Measurements from ENCODE around the gene ACER3. TPM values are rescaled to one million over a fixed set of nuclear protein-coding genes. Genes with fewer than 3 reads are reported as not detected.

Gene ACER3
- total RNA-seq, 4 donors from 2014 or later, result 20.5 to 30.6 (median 23.0) TPM

DNA sequence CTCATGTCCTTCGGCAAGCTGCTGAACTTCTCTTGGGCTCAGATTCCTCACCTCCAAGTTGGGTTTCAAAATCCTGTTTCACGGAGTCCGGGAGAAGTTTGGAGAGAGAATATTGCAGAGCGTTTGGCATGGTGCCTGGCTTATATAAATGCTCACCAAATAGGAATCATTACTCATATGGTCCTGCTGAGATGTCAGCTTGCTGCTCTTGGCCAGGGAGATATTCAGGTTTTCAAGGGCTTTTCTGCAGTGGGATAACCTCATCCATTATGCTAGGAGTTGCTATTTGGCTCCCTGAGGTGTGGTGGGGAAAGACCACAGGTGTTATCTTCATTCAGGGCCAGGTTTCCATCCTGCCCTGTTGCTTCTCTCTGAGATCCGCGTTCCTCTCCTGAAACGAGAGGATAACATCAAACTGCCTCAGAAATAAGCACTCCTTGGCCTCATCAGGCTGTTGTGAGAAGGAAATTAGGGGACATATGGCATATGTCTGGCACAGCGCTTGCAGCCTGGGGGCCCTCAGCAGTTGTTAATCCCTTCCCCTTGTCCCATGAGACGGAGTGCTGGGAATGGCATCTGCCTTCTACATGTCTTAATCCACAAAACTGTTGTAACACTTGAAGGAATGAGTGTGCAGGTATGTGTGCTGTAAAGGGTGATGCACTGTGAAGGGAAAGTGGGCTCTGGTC, 29.9 kb upstream of the ACER3 start:
- H3K36me3 ChIP-seq, result no peaks in the 10 kb centered on the region
- peaks cover 0 to 3% (median under 1%) of the 10 kb centered on the region in 4 donors for H3K4me1 ChIP-seq
- H3K27ac ChIP-seq, result no peak overlapping the region
- H3K4me3 ChIP-seq, result no peak overlapping the region
- TF ChIP-seq EP300 (IDR thresholded peaks at IDR 0.05) (no peak), POLR2A (IDR thresholded peaks at IDR 0.05) (no peak), CTCF (IDR thresholded peaks at IDR 0.05) (no peak)
- no peaks in the 10 kb centered on the region for H3K9me3 ChIP-seq
- WGBS, 2 donors, result 69 to 72% methylated on average over 9 of the region's 9 CpGs
- no peak for DNase-seq (ENCODE audit: low spot score in 2 of 2)
- H3K27me3 ChIP-seq, result no peaks in the 10 kb centered on the region

- Histone ChIP-seq H3K9me3 (no peaks in the 10 kb centered on the region), H3K27me3 (no peaks in the 10 kb centered on the region), H3K36me3 (no peaks in the 10 kb centered on the region), H3K4me3 (no peak overlapping the region), H3K27ac (no peak overlapping the region), H3K4me1 (peaks cover 0 to 11% (median 3%) of the 10 kb centered on the region in 4 donors)
- DNase-seq (ENCODE audit: low spot score in 2 of 2), result no peak
- WGBS, 2 donors, result 91 to 93% methylated on average over 4 of the region's 4 CpGs
- TF ChIP-seq EP300 (IDR thresholded peaks at IDR 0.05) (no peak), CTCF (IDR thresholded peaks at IDR 0.05) (no peak)
These were observed 28.9 kb upstream of the ACER3 start for GRCh38 chr11:76831686-76832310.

GRCh38 chr11:76832361-76832760, 28.4 kb upstream of the ACER3 start:
- H3K27ac ChIP-seq, result no peak overlapping the region
- peaks cover 0 to 15% (median 3%) of the 10 kb centered on the region in 4 donors for H3K4me1 ChIP-seq
- TF ChIP-seq CTCF (IDR thresholded peaks at IDR 0.05) (no peak), POLR2A (IDR thresholded peaks at IDR 0.05) (no peak), EP300 (IDR thresholded peaks at IDR 0.05) (no peak)
- H3K27me3 ChIP-seq, result no peaks in the 10 kb centered on the region
- no peaks in the 10 kb centered on the region for H3K36me3 ChIP-seq
- DNase-seq (ENCODE audit: low spot score in 2 of 2), result no peak
- no peak overlapping the region for H3K4me3 ChIP-seq
- no peaks in the 10 kb centered on the region for H3K9me3 ChIP-seq

- no peak overlapping the region for H3K27ac ChIP-seq
- H3K4me3 ChIP-seq, result no peak overlapping the region
- DNase-seq (ENCODE audit: low spot score in 2 of 2), result no peak
- H3K9me3 ChIP-seq, result no peaks in the 10 kb centered on the region
- H3K27me3 ChIP-seq, result no peaks in the 10 kb centered on the region
- TF ChIP-seq EP300 (IDR thresholded peaks at IDR 0.05) (no peak), CTCF (IDR thresholded peaks at IDR 0.05) (no peak), POLR2A (IDR thresholded peaks at IDR 0.05) (no peak)
- peaks cover 0 to 32% (median 6%) of the 10 kb centered on the region in 4 donors for H3K4me1 ChIP-seq
- WGBS, 2 donors, result 83 to 87% methylated on average over 3 of the region's 3 CpGs
- H3K36me3 ChIP-seq, result no peaks in the 10 kb centered on the region
These were observed 26.6 kb upstream of the ACER3 start for GRCh38 chr11:76834151-76834550.

- no peak for DNase-seq (ENCODE audit: low spot score in 2 of 2)
- Histone ChIP-seq H3K27me3 (no peaks in the 10 kb centered on the region), H3K4me1 (peaks cover 0 to 32% (median 6%) of the 10 kb centered on the region in 4 donors), H3K4me3 (no peak overlapping the region), H3K27ac (no peak overlapping the region), H3K9me3 (no peaks in the 10 kb centered on the region), H3K36me3 (no peaks in the 10 kb centered on the region)
- 27 to 95% methylated on average over 2 of the region's 2 CpGs for WGBS, 2 donors
- TF ChIP-seq EP300 (IDR thresholded peaks at IDR 0.05) (no peak), CTCF (IDR thresholded peaks at IDR 0.05) (no peak)
These were observed 25.7 kb upstream of the ACER3 start for GRCh38 chr11:76835036-76835435.
